ENCODE data around the gene WNK2.
A peak's percentile ranks its signal among the peaks of the same experiment; 100 is the strongest.

The WNK2 gene

GRCh38 chr9:93276973-93277372, 93.0 kb downstream of the WNK2 start:
- TF ChIP-seq PAX5 (IDR thresholded peaks at IDR 0.05; ENCODE audit: insufficient read depth, low read length, severe bottlenecking) (no peak), SPI1 (IDR thresholded peaks at IDR 0.05; ENCODE audit: low read depth, low read length) (no peak), POLR2AphosphoS5 (IDR thresholded peaks at IDR 0.05; ENCODE audit: low read depth, low read length) (no peak)
- FAIRE-seq (no peak), DNase-seq (ENCODE audit: insufficient read length, low spot score) (no peak)

- DNase-seq (ENCODE audit: insufficient read length, low spot score) (no peak), FAIRE-seq (no peak)
- no peak for TF ChIP-seq PAX5 (IDR thresholded peaks at IDR 0.05; ENCODE audit: insufficient read depth, low read length, severe bottlenecking)
- TF ChIP-seq POU2F2 (IDR thresholded peaks at IDR 0.05; ENCODE audit: low read depth, low read length): no peak
These were observed 94.2 kb downstream of the WNK2 start for GRCh38 chr9:93278144-93278543.

- DNase-seq (ENCODE audit: insufficient read length, low spot score) (no peak), FAIRE-seq (no peak)
- TF ChIP-seq SPI1 (IDR thresholded peaks at IDR 0.05; ENCODE audit: low read depth, low read length): no peak
- no peak for TF ChIP-seq POU2F2 (IDR thresholded peaks at IDR 0.05; ENCODE audit: low read depth, low read length)
- no peak for TF ChIP-seq POLR2A (IDR thresholded peaks at IDR 0.05; ENCODE audit: low read depth, low read length)
- TF ChIP-seq TAF1 (IDR thresholded peaks at IDR 0.05; ENCODE audit: low read depth, low read length): no peak
- TF ChIP-seq PAX5 (IDR thresholded peaks at IDR 0.05; ENCODE audit: insufficient read depth, low read length, severe bottlenecking): no peak
- no peak for TF ChIP-seq POLR2AphosphoS5 (IDR thresholded peaks at IDR 0.05; ENCODE audit: low read depth, low read length)
These were observed 96.8 kb downstream of the WNK2 start for GRCh38 chr9:93280661-93281259.

GRCh38 chr9:93286252-93287188, 102.6 kb downstream of the WNK2 start:
- DNase-seq (ENCODE audit: insufficient read length, low spot score): no peak

GRCh38 chr9:93287189-93287552, 103.2 kb downstream of the WNK2 start:
- no peak for TF ChIP-seq POU2F2 (IDR thresholded peaks at IDR 0.05; ENCODE audit: low read depth, low read length)
- no peak for TF ChIP-seq SPI1 (IDR thresholded peaks at IDR 0.05; ENCODE audit: low read depth, low read length)
- TF ChIP-seq POLR2AphosphoS5 (IDR thresholded peaks at IDR 0.05; ENCODE audit: low read depth, low read length): no peak
- TF ChIP-seq TAF1 (IDR thresholded peaks at IDR 0.05; ENCODE audit: low read depth, low read length): no peak
- TF ChIP-seq POLR2A (IDR thresholded peaks at IDR 0.05; ENCODE audit: low read depth, low read length): no peak
- TF ChIP-seq PAX5 (IDR thresholded peaks at IDR 0.05; ENCODE audit: insufficient read depth, low read length, severe bottlenecking): no peak
- DNase-seq (ENCODE audit: insufficient read length, low spot score): no peak
- FAIRE-seq: no peak

More at GRCh38 chr9:93286252-93287188, 102.6 kb downstream of the WNK2 start:
- FAIRE-seq: no peak
- TF ChIP-seq PAX5 (IDR thresholded peaks at IDR 0.05; ENCODE audit: insufficient read depth, low read length, severe bottlenecking) (no peak), SPI1 (IDR thresholded peaks at IDR 0.05; ENCODE audit: low read depth, low read length) (no peak), TAF1 (IDR thresholded peaks at IDR 0.05; ENCODE audit: low read depth, low read length) (no peak), POLR2A (IDR thresholded peaks at IDR 0.05; ENCODE audit: low read depth, low read length) (no peak), POU2F2 (IDR thresholded peaks at IDR 0.05; ENCODE audit: low read depth, low read length) (no peak), POLR2AphosphoS5 (IDR thresholded peaks at IDR 0.05; ENCODE audit: low read depth, low read length) (no peak)

GRCh38 chr9:93287593-93287992, 103.7 kb downstream of the WNK2 start:
- DNase-seq (ENCODE audit: insufficient read length, low spot score) (no peak), FAIRE-seq (no peak)
- TF ChIP-seq POU2F2 (IDR thresholded peaks at IDR 0.05; ENCODE audit: low read depth, low read length) (no peak), POLR2A (IDR thresholded peaks at IDR 0.05; ENCODE audit: low read depth, low read length) (no peak), POLR2AphosphoS5 (IDR thresholded peaks at IDR 0.05; ENCODE audit: low read depth, low read length) (no peak), PAX5 (IDR thresholded peaks at IDR 0.05; ENCODE audit: insufficient read depth, low read length, severe bottlenecking) (no peak), SPI1 (IDR thresholded peaks at IDR 0.05; ENCODE audit: low read depth, low read length) (no peak), TAF1 (IDR thresholded peaks at IDR 0.05; ENCODE audit: low read depth, low read length) (no peak)

- peak; percentile 11 for DNase-seq (ENCODE audit: insufficient read length, low spot score)
- no peak for FAIRE-seq
These were observed 104.4 kb downstream of the WNK2 start for GRCh38 chr9:93288341-93288740.

GRCh38 chr9:93288891-93289883, 105.2 kb downstream of the WNK2 start:
- DNase-seq (ENCODE audit: insufficient read length, low spot score): no peak
- TF ChIP-seq SPI1 (IDR thresholded peaks at IDR 0.05; ENCODE audit: low read depth, low read length): no peak
- TF ChIP-seq PAX5 (IDR thresholded peaks at IDR 0.05; ENCODE audit: insufficient read depth, low read length, severe bottlenecking): no peak
- TF ChIP-seq POLR2AphosphoS5 (IDR thresholded peaks at IDR 0.05; ENCODE audit: low read depth, low read length): no peak
- no peak for FAIRE-seq

More at GRCh38 chr9:93288341-93288740, 104.4 kb downstream of the WNK2 start:
- no peak for TF ChIP-seq PAX5 (IDR thresholded peaks at IDR 0.05; ENCODE audit: insufficient read depth, low read length, severe bottlenecking)
